Dermis microvascular lymphatic vessel endothelial cell (primary cell): Measurements from ENCODE around the gene PLEKHG5. TPM values are rescaled to one million over a fixed set of nuclear protein-coding genes. Genes with fewer than 3 reads are reported as not detected.

Source experiments
- DNase-seq, 2 donors: peaks; one replicate each; pipeline versions ENCODE4 v3.0.0 to v3.0.0-alpha.2; 2010; ENCODE audit warnings: low read depth in 2 of 2
- total RNA-seq: library from RNA; depleted of rRNA; stranded (reverse); fragments of >200 nt; gene quantifications from 2 replicates; pipeline ENCODE4 v1.2.1, GENCODE V29; 2014

The PLEKHG5 gene
- total RNA-seq, 1 donor from 2014 or later = 21.2 TPM

DNA sequence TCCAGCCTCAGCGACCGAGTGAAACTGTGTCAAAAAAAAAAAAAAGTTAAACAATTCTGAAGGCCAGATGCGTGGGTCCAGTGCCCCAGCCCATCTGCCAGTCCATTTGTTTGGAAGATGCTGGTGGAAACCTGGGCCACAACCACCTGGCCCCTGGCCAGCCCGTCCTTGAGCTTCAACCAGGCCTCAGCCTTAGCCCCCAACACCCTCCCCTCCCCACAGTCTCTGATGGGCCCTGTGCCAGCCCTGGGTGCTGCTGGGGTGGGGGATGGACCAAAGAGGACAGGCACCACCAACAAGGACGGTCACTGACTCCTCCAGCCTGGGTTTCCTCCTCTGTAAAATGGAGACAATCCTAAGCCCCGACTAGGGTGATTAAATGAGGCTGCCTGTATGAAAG, 19.6 kb upstream of the PLEKHG5 start:
- no peak for DNase-seq

DNA sequence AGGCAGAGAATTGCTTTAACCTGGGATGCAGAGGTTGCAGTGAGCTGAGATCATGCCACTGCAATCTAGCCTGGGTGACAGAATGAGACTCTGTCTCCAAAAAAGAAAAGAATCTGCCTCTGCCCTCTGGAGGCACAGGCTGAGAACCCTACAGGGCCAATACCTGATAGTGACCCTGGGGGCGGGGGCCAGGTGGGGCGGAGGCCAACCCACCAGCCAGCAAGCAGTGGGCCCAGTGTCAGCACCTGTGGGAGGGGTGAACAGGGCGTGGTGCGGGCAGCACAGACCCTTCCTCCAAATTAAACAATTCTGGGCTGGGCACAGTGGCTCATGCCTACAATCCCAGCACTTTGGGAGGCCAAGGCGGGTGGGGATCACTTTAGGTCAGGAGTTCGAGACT, 19.0 kb upstream of the PLEKHG5 start:
- no peak for DNase-seq

DNA sequence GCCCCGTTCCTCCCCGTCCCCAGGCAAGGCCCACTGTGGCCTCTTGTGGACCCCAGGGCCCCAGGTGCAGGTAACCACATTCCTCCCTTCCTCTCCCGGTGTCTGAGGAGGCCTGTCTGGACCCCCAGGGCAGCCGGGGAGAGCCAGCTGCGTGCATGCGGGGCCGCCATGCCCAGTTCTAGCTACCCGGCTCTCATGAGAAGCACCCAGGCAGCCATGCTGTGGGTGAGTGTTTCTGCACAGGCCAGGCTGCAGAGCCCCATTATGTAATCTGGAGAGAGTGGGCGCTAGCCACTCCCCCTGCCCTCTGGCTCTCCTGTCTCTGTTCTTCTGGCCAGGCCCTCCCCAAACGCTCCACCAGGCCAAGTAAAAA, 18.4 kb upstream of the PLEKHG5 start:
- no peak for DNase-seq

DNA sequence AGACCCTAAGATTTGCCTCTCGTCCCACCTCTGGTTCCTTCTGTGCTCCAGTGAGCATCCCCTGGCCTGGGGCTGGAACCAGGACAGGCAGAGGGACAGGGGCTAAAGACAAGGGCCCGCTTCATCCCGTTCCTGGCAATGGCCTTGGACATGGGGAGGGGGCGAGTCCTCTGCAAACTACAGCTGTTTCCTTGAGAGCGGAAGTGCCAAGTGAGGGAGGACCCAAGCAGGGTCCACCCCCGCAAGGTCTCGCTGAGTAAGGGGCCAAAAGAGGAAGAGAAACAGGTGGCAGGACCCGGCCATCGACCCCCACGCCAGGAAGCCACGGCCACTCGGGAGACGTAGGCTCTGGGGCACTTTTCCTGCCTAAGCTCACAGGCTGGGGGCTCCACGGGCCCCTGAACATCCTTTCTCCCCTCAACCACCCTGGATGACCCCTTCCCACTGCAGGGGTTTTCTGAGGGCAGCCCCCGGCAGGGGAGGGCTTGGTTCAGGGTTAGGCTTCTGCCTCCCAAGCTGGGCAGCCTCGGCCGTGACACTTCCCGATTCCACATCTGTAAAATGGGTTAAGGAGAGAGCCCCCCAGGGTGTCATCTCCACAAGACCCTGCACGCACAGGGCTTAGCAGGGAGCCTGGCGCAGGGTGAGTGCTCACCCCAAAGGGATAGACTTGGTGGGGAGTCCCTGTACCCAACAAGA, 17.9 kb upstream of the PLEKHG5 start:
- DNase-seq = no peak

DNA sequence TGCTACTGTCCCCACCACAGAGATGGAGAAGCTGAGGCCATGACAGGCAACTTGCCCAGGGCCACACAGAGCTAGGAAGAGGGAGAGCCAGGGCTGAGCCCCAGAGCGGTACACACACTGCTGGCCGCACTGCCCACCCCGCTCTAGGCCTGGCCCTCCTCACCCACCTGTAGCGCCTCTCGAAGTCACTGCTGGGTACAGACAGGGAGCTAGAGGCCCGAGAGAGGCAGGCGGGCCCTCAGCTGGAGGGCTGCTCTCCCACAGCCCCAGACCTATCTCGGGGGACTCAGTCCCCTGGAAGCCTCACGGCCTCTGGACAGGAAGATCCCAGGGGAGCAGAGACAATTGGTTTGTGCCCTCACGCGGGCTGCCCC, 17.3 kb upstream of the PLEKHG5 start:
- no peak for DNase-seq

DNA sequence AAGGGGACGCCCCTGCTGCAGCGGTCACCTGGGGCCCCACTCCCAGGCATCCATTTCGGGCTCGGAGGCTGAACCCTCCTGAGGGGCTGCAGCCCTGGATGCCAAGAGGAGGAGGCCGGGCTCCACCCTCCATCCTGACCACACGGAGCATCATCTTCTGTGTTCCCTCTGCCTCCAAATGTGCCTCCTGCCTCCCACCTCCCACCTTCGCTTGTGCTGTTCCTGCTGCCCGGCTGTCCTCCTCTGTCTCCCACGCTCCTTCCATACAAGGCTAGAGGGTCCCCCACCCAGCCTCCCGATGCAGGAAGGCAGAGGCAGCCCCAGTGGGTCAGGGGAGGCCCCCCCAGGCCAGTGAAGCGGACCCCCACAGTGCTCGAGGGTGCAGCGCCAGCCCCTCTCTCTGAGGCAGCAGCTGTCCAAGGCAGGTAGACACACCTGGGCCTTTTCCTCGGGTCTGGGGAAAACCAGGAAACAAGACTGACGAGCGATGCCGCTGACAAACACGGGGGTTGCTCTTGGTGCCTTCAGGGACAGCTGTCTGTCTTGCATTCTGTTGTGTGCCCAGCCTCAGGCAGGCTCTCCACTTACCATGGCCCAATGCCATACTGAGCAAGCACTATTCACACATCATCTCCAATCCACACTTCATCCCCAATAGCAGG, 16.8 kb upstream of the PLEKHG5 start:
- DNase-seq = no peak

DNA sequence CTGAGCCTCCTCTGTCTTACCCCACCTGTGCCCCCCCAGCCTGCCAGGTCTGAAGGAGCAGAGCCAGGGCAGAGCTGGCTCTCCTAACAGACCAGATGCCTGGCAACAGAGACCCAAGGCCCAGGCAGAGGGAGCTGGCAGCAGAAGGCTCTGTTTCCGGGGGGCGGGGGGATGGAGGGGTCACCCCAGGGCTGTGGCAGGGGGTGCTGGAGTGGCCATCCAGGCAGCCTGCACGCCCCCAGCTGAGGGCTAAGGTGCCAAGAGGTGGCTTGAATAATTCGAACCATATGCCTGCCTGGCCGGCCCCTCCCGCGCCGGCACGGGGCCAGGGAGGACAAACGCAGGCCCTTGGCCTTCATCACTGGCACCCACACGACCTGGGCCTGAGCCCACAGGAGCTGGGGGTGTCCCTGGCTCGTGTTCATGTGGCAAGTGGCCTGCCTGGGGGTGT, 16.0 kb upstream of the PLEKHG5 start:
- DNase-seq = no peak

DNA sequence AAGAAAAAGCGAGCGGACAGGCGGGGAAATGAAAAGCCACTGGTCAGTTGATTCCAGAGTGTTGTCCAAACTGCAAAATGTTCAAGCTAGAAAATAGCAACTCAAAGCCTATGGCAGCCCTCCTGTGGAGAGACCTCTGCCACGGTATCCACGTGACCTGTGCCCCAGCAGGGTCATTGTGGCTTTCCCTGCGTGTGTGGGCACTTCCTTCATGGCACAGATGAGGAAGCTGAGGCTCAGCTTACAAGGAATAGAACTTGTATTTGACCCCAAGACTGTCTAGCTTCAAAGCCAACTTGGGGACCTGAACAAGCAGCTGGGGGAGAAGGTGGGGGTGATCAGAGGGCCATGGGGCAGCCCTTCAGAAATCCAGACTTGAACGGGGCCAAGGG, 15.6 kb upstream of the PLEKHG5 start:
- DNase-seq = no peak

DNA sequence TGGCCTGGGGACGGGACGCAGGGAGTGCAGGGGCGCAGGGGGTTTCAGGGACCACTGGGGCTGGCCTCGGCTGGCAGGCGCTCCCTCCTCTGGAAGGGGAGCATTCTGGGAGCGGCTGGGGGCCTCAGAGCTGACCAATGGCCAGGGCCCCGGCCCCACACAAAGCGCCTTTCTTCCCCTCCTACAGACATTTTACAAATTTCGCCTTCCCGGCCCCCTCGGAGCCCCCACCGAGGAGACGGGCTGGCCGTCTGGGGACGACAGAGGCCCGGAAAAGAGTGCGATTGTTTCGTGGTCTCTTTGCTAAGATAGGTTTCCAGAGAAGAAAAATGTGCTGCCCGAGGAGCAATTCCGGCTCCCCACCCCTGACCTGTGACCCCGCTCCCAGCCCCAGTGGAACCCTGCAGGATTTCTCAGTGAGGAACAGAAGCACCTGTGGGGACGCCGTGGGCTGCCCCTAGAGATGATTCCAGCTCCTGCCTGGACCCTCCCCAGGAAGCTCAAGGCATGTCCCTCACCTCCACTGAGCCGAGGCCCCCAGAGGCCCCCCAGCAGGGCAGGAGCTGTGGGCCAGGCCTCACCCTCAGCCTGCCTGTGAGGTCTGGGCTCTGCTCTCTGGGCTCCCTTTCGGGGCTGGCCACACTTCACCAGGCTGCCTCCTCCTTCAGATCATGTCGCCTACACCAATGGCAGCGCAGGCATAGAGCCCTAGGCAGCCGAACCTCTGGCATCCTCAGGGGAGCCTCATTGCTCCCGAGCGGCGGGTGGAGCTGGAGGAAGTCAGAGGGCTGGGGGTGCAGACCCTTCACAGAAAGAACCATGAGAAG, 15.0 kb upstream of the PLEKHG5 start:
- DNase-seq = no peak

DNA sequence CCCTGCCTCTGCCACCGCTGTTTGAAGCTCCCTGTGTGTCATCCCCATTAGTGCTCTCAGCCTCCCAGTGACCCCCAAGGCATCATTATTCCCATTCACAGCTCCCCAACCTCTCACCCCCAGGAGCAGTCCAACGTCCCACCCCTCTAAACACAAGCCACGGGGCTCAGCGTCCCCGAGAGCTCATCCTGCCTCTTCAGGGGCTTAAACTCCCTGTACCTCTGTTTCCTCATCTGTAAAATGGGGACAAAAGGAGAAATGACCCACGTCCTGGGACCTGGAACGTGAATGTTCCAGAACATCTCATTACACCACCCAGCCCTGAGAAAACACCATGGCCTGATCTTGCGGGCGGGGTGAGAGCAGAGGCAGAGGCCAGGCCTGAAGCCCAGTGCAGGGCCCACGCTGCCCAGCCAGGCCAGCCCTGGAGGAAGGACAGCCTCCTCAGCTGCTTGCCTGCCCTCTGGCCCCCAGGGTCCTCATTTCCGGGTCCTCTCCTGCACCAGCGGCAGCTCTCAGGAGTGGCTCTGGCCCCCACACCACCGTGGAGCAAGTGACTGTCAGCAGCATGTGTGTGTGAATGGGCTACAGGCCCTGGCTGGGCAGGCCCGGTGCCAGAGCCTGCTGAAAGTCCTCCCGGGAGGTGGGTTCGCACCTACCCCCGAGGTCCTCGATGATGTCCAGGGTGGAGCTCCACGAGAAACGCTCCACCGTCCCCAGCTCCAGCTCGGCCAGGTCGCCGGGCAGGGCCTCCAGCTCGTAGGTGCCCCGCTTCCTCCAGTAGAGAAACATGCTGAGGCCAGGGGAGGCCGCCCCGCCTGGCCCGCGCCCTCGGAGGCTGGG, 14.1 kb upstream of the PLEKHG5 start:
- DNase-seq = no peak

DNA sequence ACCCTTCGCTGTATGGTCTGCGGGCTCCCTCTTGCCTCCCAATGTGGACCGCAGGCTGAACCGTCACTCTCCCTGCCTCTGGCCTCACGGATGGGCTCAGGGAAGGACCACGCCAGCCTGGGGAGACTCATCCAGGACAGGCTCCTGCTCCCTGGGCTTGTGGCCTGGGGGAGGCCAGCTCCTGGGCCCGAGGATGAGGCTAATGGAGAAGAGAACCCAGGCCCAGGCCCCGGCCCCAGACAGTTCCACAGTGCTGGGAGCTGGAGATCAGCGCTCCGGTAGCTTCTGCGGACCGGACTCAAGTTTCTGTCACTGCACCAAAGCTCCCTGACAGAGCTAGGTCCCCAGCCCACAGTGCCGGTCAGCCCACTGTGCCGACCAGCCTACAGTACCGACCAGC, 13.4 kb upstream of the PLEKHG5 start:
- no peak for DNase-seq

DNA sequence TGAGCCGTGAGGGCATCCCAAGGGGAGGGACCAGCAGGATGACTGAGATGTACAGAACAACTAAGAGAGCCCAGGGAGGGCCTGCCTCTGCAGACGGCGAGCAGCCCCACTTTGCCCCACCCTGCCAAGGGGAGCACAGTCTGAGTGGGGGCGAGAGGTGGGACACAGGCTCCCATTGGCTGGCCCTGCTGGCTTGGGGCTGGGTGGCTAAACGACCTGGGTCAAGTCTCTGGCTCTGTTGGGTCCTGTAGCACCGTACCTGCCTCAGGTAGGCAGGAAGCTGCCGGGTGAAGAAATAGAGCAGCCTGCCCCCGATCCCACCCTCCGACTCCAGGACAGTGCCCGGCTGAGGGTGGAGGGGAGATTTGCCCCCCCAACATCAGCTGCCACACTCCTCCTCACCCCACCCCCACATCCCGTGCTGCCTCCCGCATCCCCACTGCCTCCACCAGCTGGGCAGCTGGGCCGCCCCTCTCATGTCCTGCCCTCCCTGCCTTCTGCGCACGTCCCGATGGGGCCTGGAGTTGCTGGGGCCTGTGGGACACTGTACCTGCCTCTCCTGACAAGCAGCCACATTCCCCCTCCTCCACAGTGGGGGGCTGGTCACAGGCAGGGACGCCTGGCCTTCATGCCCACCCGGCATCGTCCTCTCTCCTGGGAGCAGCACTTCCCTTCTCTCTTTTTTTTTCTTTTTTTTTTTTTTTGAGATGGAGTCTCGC, 12.6 kb upstream of the PLEKHG5 start:
- no peak for DNase-seq

DNA sequence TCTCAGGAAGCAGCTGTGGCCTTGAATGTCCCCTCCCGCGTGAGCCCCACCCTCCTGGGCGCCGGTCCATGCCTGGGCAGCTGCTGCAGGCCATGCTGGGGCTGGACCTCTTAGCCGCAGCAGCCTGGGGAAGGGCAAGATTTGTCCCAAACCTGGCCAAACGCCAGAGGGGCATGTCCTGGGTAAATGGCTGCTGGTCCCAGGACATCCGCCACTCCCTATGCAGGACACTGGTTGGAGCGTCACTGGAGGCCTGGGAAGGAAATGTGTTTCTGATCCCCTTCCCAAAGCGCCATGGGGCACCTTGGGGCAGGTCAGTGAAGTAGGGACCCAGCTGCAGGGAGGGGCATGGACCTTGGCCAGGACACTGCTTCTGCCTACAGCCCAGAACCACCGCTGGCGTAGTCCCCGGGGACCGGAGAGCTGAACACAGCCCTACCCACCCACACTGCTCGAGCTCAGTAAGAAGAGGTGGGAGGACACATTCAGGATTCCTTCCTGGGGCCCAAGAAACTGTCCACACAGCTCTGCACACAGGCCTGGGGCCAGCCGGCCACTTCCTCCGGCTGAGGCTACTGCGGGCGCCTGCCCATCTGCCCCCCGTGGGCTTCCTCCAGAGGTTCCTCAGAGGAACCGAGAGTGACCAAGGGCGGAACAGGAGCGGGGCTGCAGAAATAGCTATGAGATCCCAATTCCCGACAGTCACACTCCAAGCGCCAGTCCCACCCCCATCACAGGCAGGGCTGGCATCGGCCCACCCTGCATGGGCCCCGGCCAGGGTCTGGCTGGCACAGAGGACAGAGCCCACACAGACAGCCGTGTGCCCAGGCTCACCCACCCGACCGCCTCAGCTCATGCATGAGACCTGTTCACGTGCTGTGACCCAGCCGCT, 10.8 kb upstream of the PLEKHG5 start:
- peak in 1 of 2 donors; percentile 32 for DNase-seq

DNA sequence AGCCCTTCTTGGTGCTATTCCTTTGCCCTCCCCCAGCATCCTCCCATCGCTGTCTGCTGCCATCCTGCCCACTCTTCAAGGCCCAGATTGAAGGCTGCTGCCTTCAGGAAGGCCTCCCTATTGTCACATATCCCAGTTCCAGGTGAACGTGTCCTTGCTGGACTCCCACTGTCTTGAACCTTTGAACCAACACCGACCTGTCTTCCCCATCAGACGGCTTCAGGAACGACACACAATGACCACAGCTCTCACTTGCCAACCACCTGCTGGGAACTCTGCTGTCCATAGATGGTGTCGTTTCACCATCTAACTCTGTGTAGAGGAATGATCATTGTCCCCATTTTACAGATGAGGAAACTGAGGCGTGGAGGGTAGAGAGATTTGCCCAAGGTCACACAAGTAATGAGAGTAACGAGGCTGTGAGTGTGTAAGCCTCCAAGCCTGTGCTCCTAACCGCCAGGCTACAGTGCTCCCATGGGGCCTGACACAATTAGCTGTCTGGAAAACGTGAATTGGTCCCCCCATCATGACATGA, 9.9 kb upstream of the PLEKHG5 start:
- no peak for DNase-seq

DNA sequence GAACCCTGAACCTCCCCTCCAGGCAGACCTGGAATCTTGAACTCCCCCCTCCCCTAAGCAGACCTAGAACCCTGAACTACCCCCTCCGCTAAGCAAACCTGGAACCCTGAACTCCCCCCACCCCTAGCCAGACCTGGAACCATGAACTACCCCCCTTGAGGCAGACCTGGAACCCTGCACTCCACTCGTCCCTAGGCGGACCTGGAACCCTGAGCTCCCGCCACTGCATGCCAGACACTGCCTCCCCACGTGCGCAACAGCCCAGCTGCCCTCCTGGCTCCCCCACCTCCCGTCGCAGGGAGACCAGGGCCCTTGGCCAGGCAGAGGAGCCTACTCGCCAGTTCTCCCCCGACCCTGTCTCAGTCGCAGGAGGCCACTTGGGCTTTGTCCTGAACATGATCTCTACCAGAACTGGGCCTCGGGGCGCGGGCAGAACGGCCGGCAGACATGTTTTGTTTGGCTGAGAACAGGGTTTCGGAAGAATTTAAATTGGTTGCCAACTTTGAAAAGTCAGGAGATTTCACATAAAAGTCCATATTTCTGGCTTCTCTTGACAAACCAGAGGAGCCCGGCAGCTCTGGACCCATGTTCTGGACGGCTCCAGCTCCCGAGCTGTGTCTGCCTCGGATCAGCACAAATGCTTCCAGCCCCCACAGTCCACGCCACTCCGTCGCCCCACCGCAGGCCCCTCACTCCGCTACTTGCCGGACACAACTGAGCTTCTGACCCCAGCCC, 9.2 kb upstream of the PLEKHG5 start:
- DNase-seq = no peak

DNA sequence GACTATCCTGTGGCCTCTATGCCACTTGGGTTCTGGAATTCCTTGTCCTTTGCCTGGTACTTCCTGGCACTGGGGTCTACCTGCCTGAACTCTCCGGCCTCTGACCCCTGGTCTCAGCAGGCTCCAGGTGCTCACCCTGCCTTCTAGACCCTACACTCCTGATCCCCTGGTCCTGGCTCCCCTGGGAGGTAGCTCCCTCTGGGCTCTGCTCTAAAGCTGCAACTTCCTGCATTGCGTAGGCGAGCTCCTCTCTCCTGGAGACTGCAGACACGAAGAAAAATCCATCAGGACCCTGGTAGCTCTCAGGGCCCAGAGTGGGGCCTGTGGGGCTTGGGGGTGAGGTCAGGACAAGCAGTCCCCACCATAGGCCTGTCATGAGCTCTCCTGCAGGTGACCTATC, 7.8 kb upstream of the PLEKHG5 start:
- DNase-seq = no peak

DNA sequence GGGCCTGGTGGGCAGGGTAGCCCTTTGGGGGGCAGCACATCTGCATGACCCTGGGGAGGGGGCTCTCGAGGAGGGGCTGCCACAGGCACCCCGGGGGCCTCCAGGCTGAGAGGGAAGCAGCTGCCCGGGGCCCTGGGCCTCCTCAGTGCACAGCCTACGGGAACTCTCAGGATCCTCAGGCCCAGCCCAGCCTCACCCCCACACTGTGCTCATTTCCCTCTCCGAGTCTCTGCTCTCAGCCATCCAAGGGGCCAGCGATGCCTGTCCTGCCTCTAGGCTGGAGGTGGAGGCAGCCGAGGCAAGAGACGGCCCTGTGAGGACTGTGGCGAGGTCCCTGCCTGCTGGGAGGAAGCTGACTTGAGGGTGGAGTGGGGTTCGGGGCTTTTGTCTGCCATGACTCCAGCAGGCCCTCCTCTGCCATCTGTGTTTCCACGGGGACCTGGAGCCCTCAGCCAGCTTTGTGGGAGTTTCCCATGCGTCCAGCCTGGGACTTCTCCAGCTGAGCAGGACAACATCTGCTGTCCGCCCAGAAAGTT, 7.2 kb upstream of the PLEKHG5 start:
- no peak for DNase-seq

DNA sequence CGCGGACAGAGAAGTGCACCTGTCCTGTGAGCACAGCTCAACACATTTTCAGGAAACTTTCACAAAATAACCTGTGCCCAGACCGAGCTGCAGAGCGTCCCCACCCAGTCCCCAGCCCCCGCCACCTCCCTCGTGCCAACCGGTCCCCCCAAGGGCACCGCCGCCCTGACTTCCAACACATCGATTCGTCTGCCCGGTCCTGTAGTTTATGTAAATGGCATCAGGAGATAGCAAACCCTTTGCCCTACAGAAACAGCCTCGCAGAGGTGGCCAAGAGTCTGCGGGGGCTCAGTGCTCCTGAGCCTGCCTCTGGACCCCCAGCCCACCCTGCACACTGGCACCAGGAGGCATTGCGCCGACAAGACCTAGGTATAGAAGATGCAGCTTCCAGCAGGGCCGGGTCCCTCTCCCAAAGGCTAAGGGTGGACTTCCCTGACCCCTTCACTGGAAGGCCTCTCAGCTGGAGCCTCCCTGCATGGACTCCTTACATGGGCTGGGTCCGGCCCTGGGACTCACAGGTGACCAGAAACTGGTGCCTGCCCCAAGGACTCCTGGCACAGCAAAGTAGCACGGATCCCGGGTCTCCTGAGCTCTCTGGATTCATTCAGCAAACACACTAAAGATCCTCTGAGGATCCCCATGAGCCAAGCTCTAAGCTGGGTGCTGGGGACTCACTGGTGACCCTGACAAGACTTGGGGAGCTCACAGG, 6.6 kb upstream of the PLEKHG5 start:
- no peak for DNase-seq
